SK-N-SH (cell line): Measurements from ENCODE around the gene ACO1. TPM values are rescaled to one million over a fixed set of nuclear protein-coding genes. Genes with fewer than 3 reads are reported as not detected.

Experiments
- CTCF ChIA-PET: fragments of 300-600, 350-600 bp; formaldehyde crosslinking; extraction: SDS; loops from one replicate; lab custom pipeline; 2021; lab: Yijun Ruan, JAX
- POLR2A ChIA-PET: fragments of 350-600 bp; sonication (Branson Sonifier 250); formaldehyde crosslinking; extraction: SDS; loops from one replicate; lab custom pipeline; 2020; ENCODE audit warnings: antibody characterized with exemption, inconsistent platforms; lab: Yijun Ruan, JAX
- DNase-seq: peaks from one replicate; pipeline ENCODE4 v3.0.0; 2012
- H2AFZ ChIP-seq: fragments of 200-600 bp; sonication (generic); 2 replicates; pipeline ENCODE4 v1.8.1; 2016; ENCODE audit warnings: antibody characterized with exemption, mild to moderate bottlenecking, low read depth
- H3F3A ChIP-seq: fragments of 200-600 bp; sonication (generic); replicated peaks from 2 replicates; pipeline ENCODE3; 2016; ENCODE audit warnings: antibody characterized with exemption, mild to moderate bottlenecking; ENCODE audit not compliant: insufficient read depth
- H3K27ac ChIP-seq, 2 experiments: fragments of 200-500 bp in 1 of 2; fragments of 200-600 bp in 1 of 2; sonication (Bioruptor generic) in 1 of 2; sonication (generic), shearing (Covaris generic) in 1 of 2; 2 replicates each; pipeline versions ENCODE4 v1.5.1 to v1.6.1; 2014 to 2016; ENCODE audit warnings: low read depth in 2 of 2, inconsistent platforms in 1 of 2, low read length in 1 of 2, mild to moderate bottlenecking in 1 of 2, mixed read lengths in 1 of 2
- H3K27me3 ChIP-seq: fragments of 200-600 bp; sonication (generic), shearing (Covaris generic); 2 replicates; pipeline ENCODE4 v1.6.1; 2016; ENCODE audit warnings: mixed run types; ENCODE audit not compliant: insufficient read depth
- H3K36me3 ChIP-seq, 2 experiments: fragments of 200-500 bp in 1 of 2; fragments of 200-600 bp in 1 of 2; sonication (Bioruptor generic) in 1 of 2; sonication (generic) in 1 of 2; replicated peaks in 1 of 2; 2 replicates each; pipeline versions ENCODE3 to v1.5.1; 2014 to 2016; ENCODE audit warnings: low read length in 1 of 2, mild to moderate bottlenecking in 1 of 2; ENCODE audit not compliant: insufficient read depth in 2 of 2, control insufficient read depth in 1 of 2
- H3K4me1 ChIP-seq, 2 experiments: fragments of 200-500 bp in 1 of 2; fragments of 200-600 bp in 1 of 2; sonication (Bioruptor generic) in 1 of 2; sonication (generic), shearing (Covaris generic) in 1 of 2; 2 replicates each; pipeline versions ENCODE4 v1.5.1 to v1.6.1; 2014 to 2016; ENCODE audit warnings: low read depth in 1 of 2, low read length in 1 of 2, mixed run types in 1 of 2; ENCODE audit not compliant: insufficient read depth in 2 of 2, control insufficient read depth in 1 of 2
- H3K4me2 ChIP-seq: fragments of 200-600 bp; sonication (generic), shearing (Covaris generic); 2 replicates; pipeline ENCODE4 v1.6.1; 2017; ENCODE audit warnings: mixed run types
- H3K4me3 ChIP-seq, 2 experiments: fragments of 200-500 bp in 1 of 2; fragments of 200-600 bp in 1 of 2; sonication (Bioruptor generic) in 1 of 2; sonication (generic), shearing (Covaris generic) in 1 of 2; 2 replicates each; pipeline versions ENCODE4 v1.5.1 to v1.8.1; 2014 to 2016; ENCODE audit warnings: low read depth in 2 of 2, inconsistent platforms in 1 of 2, low read length in 1 of 2, mild to moderate bottlenecking in 1 of 2, mixed read lengths in 1 of 2, moderate library complexity in 1 of 2
- H3K79me2 ChIP-seq: fragments of 200-600 bp; sonication (generic); 2 replicates; pipeline ENCODE4 v1.8.1; 2017; ENCODE audit warnings: mild to moderate bottlenecking; ENCODE audit not compliant: insufficient read depth
- H3K9ac ChIP-seq: fragments of 200-600 bp; sonication (generic); 2 replicates; pipeline ENCODE4 v1.6.1; 2017; ENCODE audit warnings: mixed run types
- H3K9me2 ChIP-seq: fragments of 200-600 bp; sonication (generic); 2 replicates; pipeline ENCODE4 v1.6.1; 2017; ENCODE audit warnings: mixed run types
- H3K9me3 ChIP-seq: fragments of 200-600 bp; sonication (generic); 2 replicates; pipeline ENCODE4 v1.6.1; 2017; ENCODE audit warnings: mixed run types, mild to moderate bottlenecking, moderate library complexity
- H4K20me1 ChIP-seq: fragments of 200-600 bp; sonication (generic); 2 replicates; pipeline ENCODE4 v1.6.1; 2017; ENCODE audit warnings: mild to moderate bottlenecking, mixed run types; ENCODE audit not compliant: insufficient read depth
- CTCF ChIP-seq: fragments of 200-600 bp; sonication (generic); IDR thresholded peaks from 2 replicates; pipeline ENCODE4 v1.6.1; 2017; ENCODE audit warnings: antibody characterized with exemption, mild to moderate bottlenecking, moderate library complexity
- ELF1 ChIP-seq: IDR thresholded peaks from 2 replicates; pipeline ENCODE4 v1.4.0; 2012
- GABPA ChIP-seq: IDR thresholded peaks from 2 replicates; pipeline ENCODE4 v1.4.0; 2012; ENCODE audit warnings: low read depth, mild to moderate bottlenecking
- GATA2 ChIP-seq: sonication (generic); formaldehyde crosslinking; IDR thresholded peaks from 2 replicates; pipeline ENCODE4 v1.5.0; 2020; ENCODE audit warnings: mild to moderate bottlenecking, missing genetic modification reagents
- JUND ChIP-seq: IDR thresholded peaks from 2 replicates; pipeline ENCODE4 v1.4.0; 2012
- MAX ChIP-seq: IDR thresholded peaks from 2 replicates; pipeline ENCODE4 v1.4.0; 2012; ENCODE audit warnings: low read depth
- MEF2A ChIP-seq: IDR thresholded peaks from 2 replicates; pipeline ENCODE4 v1.4.0; 2012; ENCODE audit warnings: low read depth, borderline replicate concordance
- NRF1 ChIP-seq: IDR thresholded peaks from 2 replicates; pipeline ENCODE4 v1.6.1; 2012; ENCODE audit warnings: low read depth, mild to moderate bottlenecking, low read length
- PBX3 ChIP-seq: IDR thresholded peaks from 2 replicates; pipeline ENCODE4; 2012
- RCOR1 ChIP-seq: fragments of 150-350 bp; IDR thresholded peaks from 2 replicates; pipeline ENCODE4 v1.6.1; 2017; ENCODE audit warnings: antibody characterized with exemption, low read length
- REST ChIP-seq: IDR thresholded peaks from 2 replicates; pipeline ENCODE4 v1.6.1; 2012; ENCODE audit warnings: mild to moderate bottlenecking, low read depth, low read length, moderate library complexity
- TCF12 ChIP-seq: IDR thresholded peaks from 2 replicates; pipeline ENCODE4 v1.4.0; 2012
- TEAD4 ChIP-seq: IDR thresholded peaks from 2 replicates; pipeline ENCODE4 v1.4.0; 2012; ENCODE audit warnings: mild to moderate bottlenecking, borderline replicate concordance; ENCODE audit not compliant: insufficient read depth
- USF1 ChIP-seq: IDR thresholded peaks from 2 replicates; pipeline ENCODE4 v1.4.0; 2012; ENCODE audit warnings: low read depth, borderline replicate concordance
- USF2 ChIP-seq: fragments of 150-350 bp; IDR thresholded peaks from 2 replicates; pipeline ENCODE4 v1.6.1; 2017; ENCODE audit warnings: antibody characterized with exemption, low read length, low read depth, borderline replicate concordance
- YY1 ChIP-seq: IDR thresholded peaks from 2 replicates; pipeline ENCODE4 v1.4.0; 2012; ENCODE audit warnings: low read depth, mild to moderate bottlenecking
- WGBS: methylation state at CpG from one replicate; pipeline ENCODE4 v1.1.6; 2017; ENCODE audit warnings: low lambda C conversion rate; 5-methylcytosine and 5-hydroxymethylcytosine counted together
- polyA plus RNA-seq, 3 experiments: library from polyadenylated mRNA; depleted of rRNA; stranded (reverse); fragments of >200 nt; gene quantifications; 2 replicates each; pipeline ENCODE4 v1.2.3, GENCODE V29; 2012

ACO1 gene
- polyA plus RNA-seq, 1 of the 3 experiments (the other 2 are of a cell fraction) = 25.4 TPM

- Histone ChIP-seq H3K27me3 (no peaks in the 10 kb centered on the region), H3K9me3 (no peaks in the 10 kb centered on the region)
- CTCF ChIA-PET = interaction anchor here (1.5 kb wide), 1 partner anchor 96 kb away, joined by 4 read pairs; no protein-coding TSS in a partner anchor
- TF ChIP-seq REST (no peak), MAX (no peak), TEAD4 (no peak), YY1 (no peak), GATA2 (CRISPR knock-in tag) (no peak), ELF1 (no peak), CTCF (no peak), GABPA (no peak), RCOR1 (no peak), TCF12 (no peak), USF1 (no peak), PBX3 (no peak), NRF1 (no peak), MEF2A (no peak), USF2 (no peak), JUND (no peak)
- TF ChIP-seq, all 33 proteins: peak for 0
- POLR2A ChIA-PET = no interaction called here
- WGBS = 50% methylated on average over 7 of the region's 7 CpGs
- DNase-seq = no peak
- Histone ChIP-seq H3K27ac (no peak overlapping the region), H3K4me3 (no peak overlapping the region), H3K4me1 (no peaks in the 10 kb centered on the region; a peak in 1 of 4 replicates), H3K79me2 (no peaks in the 10 kb centered on the region), H3K36me3 (no peaks in the 10 kb centered on the region), H3F3A (no peaks in the 10 kb centered on the region), H3K4me2 (no peak overlapping the region), H2AFZ (no peak overlapping the region), H3K9me2 (no peaks in the 10 kb centered on the region), H3K9ac (no peak overlapping the region), H4K20me1 (no peaks in the 10 kb centered on the region)
Observed at GRCh38 chr9:32348106-32348695, 36.2 kb upstream of the ACO1 start.
